Measurements from ENCODE around the gene SCAP. TPM values are rescaled to one million over a fixed set of nuclear protein-coding genes. Genes with fewer than 3 reads are reported as not detected.
A peak's percentile ranks its signal among the peaks of the same experiment; 100 is the strongest.

The SCAP gene
- total RNA-seq, 6 donors from 2014 or later, result 65.7 to 134 (median 81.8) TPM

- H3K36me3 ChIP-seq, result peaks cover 0 to 69% (median 18%) of the 10 kb centered on the region in 4 donors
- no peak for ATAC-seq (ENCODE audit: low FRiP score in 2 of 2)
- no peak overlapping the region for H3K4me3 ChIP-seq
- H3K27me3 ChIP-seq, result no peaks in the 10 kb centered on the region
- H3K9me3 ChIP-seq, result no peaks in the 10 kb centered on the region
- WGBS, 2 donors, result 88 to 95% methylated on average over 9 of the region's 9 CpGs
- H3K4me1 ChIP-seq, result peaks cover 12 to 29% (median 15%) of the 10 kb centered on the region in 4 donors
- DNase-seq, result no peak
- TF ChIP-seq POLR2A (IDR thresholded peaks at IDR 0.05) (no peak), CTCF (IDR thresholded peaks at IDR 0.05) (no peak), POLR2AphosphoS5 (IDR thresholded peaks at IDR 0.05) (no peak), EP300 (IDR thresholded peaks at IDR 0.05) (no peak)
- no peak overlapping the region for H3K27ac ChIP-seq
Observed at GRCh38 chr3:47399531-47400270, 76.0 kb downstream of the SCAP start.

GRCh38 chr3:47399016-47399415 lies 76.7 kb downstream of the SCAP start:
- 79 to 88% methylated on average over 1 of the region's 1 CpG for WGBS, 2 donors
- DNase-seq, result no peak
- no peak for TF ChIP-seq EP300 (IDR thresholded peaks at IDR 0.05)
- TF ChIP-seq CTCF (IDR thresholded peaks at IDR 0.05), result no peak
- TF ChIP-seq POLR2AphosphoS5 (IDR thresholded peaks at IDR 0.05), result no peak
- TF ChIP-seq POLR2A (IDR thresholded peaks at IDR 0.05), result no peak
- ATAC-seq (ENCODE audit: low FRiP score in 2 of 2), result no peak
- Histone ChIP-seq H3K4me1 (peaks cover 14 to 29% (median 20%) of the 10 kb centered on the region in 4 donors), H3K4me3 (no peak overlapping the region), H3K9me3 (no peaks in the 10 kb centered on the region), H3K27ac (no peak overlapping the region), H3K27me3 (no peaks in the 10 kb centered on the region), H3K36me3 (peaks cover 0 to 69% (median 18%) of the 10 kb centered on the region in 4 donors)

GRCh38 chr3:47398228-47398627 lies 77.5 kb downstream of the SCAP start:
- H3K4me3 ChIP-seq, result no peak overlapping the region
- ATAC-seq (ENCODE audit: low FRiP score in 2 of 2), result no peak
- peaks cover 0 to 62% (median 18%) of the 10 kb centered on the region in 4 donors for H3K36me3 ChIP-seq
- H3K9me3 ChIP-seq, result no peaks in the 10 kb centered on the region
- H3K27me3 ChIP-seq, result no peaks in the 10 kb centered on the region
- 71 to 79% methylated on average over 7 of the region's 7 CpGs for WGBS, 2 donors
- H3K27ac ChIP-seq, result peak overlapping the region in 1 of 4 donors; percentile 17
- no peak for DNase-seq
- peaks cover 18 to 35% (median 24%) of the 10 kb centered on the region in 4 donors for H3K4me1 ChIP-seq
- TF ChIP-seq EP300 (IDR thresholded peaks at IDR 0.05) (no peak), POLR2A (IDR thresholded peaks at IDR 0.05) (no peak), CTCF (IDR thresholded peaks at IDR 0.05) (no peak), POLR2AphosphoS5 (IDR thresholded peaks at IDR 0.05) (no peak)

GRCh38 chr3:47394881-47395280 lies 80.9 kb downstream of the SCAP start:
- DNase-seq (no peak), ATAC-seq (ENCODE audit: low FRiP score in 2 of 2) (no peak)
- H3K9me3 ChIP-seq, result no peaks in the 10 kb centered on the region
- peak overlapping the region; percentile 23 to 75 (median 48) for H3K27ac ChIP-seq
- peaks cover 18 to 35% (median 24%) of the 10 kb centered on the region in 4 donors for H3K4me1 ChIP-seq
- WGBS, 2 donors, result 56 to 73% methylated on average over 2 to 3 of the region's 3 CpGs
- H3K4me3 ChIP-seq, result no peak overlapping the region
- H3K27me3 ChIP-seq, result no peaks in the 10 kb centered on the region
- TF ChIP-seq CTCF (IDR thresholded peaks at IDR 0.05), result no peak
- no peak for TF ChIP-seq POLR2A (IDR thresholded peaks at IDR 0.05)
- no peak for TF ChIP-seq EP300 (IDR thresholded peaks at IDR 0.05)
- no peak for TF ChIP-seq POLR2AphosphoS5 (IDR thresholded peaks at IDR 0.05)
- peaks cover 0 to 41% (median 14%) of the 10 kb centered on the region in 4 donors for H3K36me3 ChIP-seq
